PC-3 (cell line): ENCODE measurements around the gene OMP. TPM values are rescaled to one million over a fixed set of nuclear protein-coding genes. Genes with fewer than 3 reads are reported as not detected.

ENCODE experiments used
- ATAC-seq: fragments of 200-7000 bp; cut with Tn5 transposase; 2 replicates; pipeline ENCODE4 v1.9.1; 2020; ENCODE audit warnings: mild to moderate bottlenecking, moderate library complexity
- BruUV-seq: library from RNA; stranded (reverse); fragments of 400-500 nt; replicated peaks from 2 replicates; lab custom pipeline; 2021; lab: Mats Ljungman, UMichigan
- CTCF ChIA-PET: fragments of 300-600 bp; sonication (Branson Sonifier 250); formaldehyde crosslinking; loops from one replicate; lab custom pipeline; 2022; ENCODE audit warnings: antibody characterized with exemption; lab: Charles Lee
- POLR2A ChIA-PET: fragments of 300-600 bp; sonication (Branson Sonifier 250); formaldehyde crosslinking; loops from one replicate; lab custom pipeline; 2022; ENCODE audit warnings: antibody characterized with exemption; ENCODE audit not compliant: unreplicated experiment; lab: Charles Lee
- DNase-seq: peaks from one replicate; pipeline ENCODE4 v3.0.0-alpha.2; 2015
- H2AFZ ChIP-seq: fragments of 300-600 bp; sonication (generic); 2 replicates; pipeline ENCODE4 v1.6.0; 2016; ENCODE audit warnings: antibody characterized with exemption, low read length
- H3F3A ChIP-seq: fragments of 300-600 bp; sonication (generic); one replicate; pipeline ENCODE4 v1.6.0; 2017; ENCODE audit warnings: antibody characterized with exemption, low read length, control low read depth, mild to moderate bottlenecking; ENCODE audit not compliant: unreplicated experiment
- H3K27ac ChIP-seq: fragments of 300-600 bp; sonication (generic); 2 replicates; pipeline ENCODE4 v1.5.1; 2016; ENCODE audit warnings: mild to moderate bottlenecking, low read length
- H3K27me3 ChIP-seq: fragments of 300-600 bp; sonication (generic); 2 replicates; pipeline ENCODE4 v1.6.1; 2016; ENCODE audit warnings: low read length, mixed read lengths
- H3K36me3 ChIP-seq: fragments of 300-600 bp; sonication (generic); 2 replicates; pipeline ENCODE4 v1.6.1; 2016; ENCODE audit warnings: low read depth, mixed run types, low read length, mixed read lengths
- H3K4me1 ChIP-seq: fragments of 300-600 bp; sonication (generic); 2 replicates; pipeline ENCODE4 v1.5.1; 2016; ENCODE audit warnings: low read length; ENCODE audit not compliant: insufficient read depth
- H3K4me2 ChIP-seq: fragments of 300-600 bp; sonication (generic); 2 replicates; pipeline ENCODE4 v1.6.0; 2016; ENCODE audit warnings: low read length
- H3K4me3 ChIP-seq: fragments of 300-600 bp; sonication (generic); 2 replicates; pipeline ENCODE4 v1.5.1; 2016; ENCODE audit warnings: mild to moderate bottlenecking, low read length, mixed read lengths
- H3K79me2 ChIP-seq: fragments of 300-600 bp; sonication (generic); 2 replicates; pipeline ENCODE4 v1.6.1; 2017; ENCODE audit warnings: low read length, mixed read lengths
- H3K9ac ChIP-seq: fragments of 300-600 bp; sonication (generic); 2 replicates; pipeline ENCODE4 v1.6.0; 2016; ENCODE audit warnings: mild to moderate bottlenecking, low read length
- H3K9me2 ChIP-seq: fragments of 300-600 bp; sonication (generic); replicated peaks from 2 replicates; pipeline ENCODE4 v1.6.1; 2016; ENCODE audit warnings: mixed run types, low read length, mixed read lengths
- H3K9me3 ChIP-seq: fragments of 300-600 bp; sonication (generic); 2 replicates; pipeline ENCODE4 v1.6.1; 2016; ENCODE audit warnings: low read length, mixed read lengths
- H4K20me1 ChIP-seq: fragments of 300-600 bp; sonication (generic); 2 replicates; pipeline ENCODE4 v1.6.1; 2016; ENCODE audit warnings: low read length, mixed read lengths
- EZH2 ChIP-seq: fragments of 300-600 bp; sonication (generic); IDR thresholded peaks from one replicate; pipeline ENCODE4 v1.6.1; 2017; ENCODE audit warnings: antibody characterized with exemption, mild to moderate bottlenecking, low read length; ENCODE audit not compliant: unreplicated experiment
- EZH2phosphoT487 ChIP-seq: fragments of 300-600 bp; sonication (generic); IDR thresholded peaks from 2 replicates; pipeline ENCODE4 v1.6.1; 2018; ENCODE audit warnings: mild to moderate bottlenecking, antibody characterized with exemption, low read length, borderline replicate concordance
- intact Hi-C: fragments of 100-400 bp; cut with micrococcal nuclease; formaldehyde crosslinking; loops from 2 replicates; pipeline ENCODE4 v1.9.0; 2023
- total RNA-seq: library from RNA; depleted of rRNA; stranded (reverse); fragments of >200 nt; gene quantifications from 2 replicates; pipeline ENCODE4 v1.2.3, GENCODE V29; 2014
- TF ChIP-seq, protein P1 (sequence below): fragments of 300-600 bp; sonication (generic); conservative IDR thresholded peaks from 2 replicates; pipeline ENCODE4 v1.5.1; 2017; ENCODE audit warnings: antibody characterized with exemption, low read depth, mild to moderate bottlenecking, low read length

Gene OMP
- total RNA-seq, 1 experiment from 2014 or later = not detected

DNA sequence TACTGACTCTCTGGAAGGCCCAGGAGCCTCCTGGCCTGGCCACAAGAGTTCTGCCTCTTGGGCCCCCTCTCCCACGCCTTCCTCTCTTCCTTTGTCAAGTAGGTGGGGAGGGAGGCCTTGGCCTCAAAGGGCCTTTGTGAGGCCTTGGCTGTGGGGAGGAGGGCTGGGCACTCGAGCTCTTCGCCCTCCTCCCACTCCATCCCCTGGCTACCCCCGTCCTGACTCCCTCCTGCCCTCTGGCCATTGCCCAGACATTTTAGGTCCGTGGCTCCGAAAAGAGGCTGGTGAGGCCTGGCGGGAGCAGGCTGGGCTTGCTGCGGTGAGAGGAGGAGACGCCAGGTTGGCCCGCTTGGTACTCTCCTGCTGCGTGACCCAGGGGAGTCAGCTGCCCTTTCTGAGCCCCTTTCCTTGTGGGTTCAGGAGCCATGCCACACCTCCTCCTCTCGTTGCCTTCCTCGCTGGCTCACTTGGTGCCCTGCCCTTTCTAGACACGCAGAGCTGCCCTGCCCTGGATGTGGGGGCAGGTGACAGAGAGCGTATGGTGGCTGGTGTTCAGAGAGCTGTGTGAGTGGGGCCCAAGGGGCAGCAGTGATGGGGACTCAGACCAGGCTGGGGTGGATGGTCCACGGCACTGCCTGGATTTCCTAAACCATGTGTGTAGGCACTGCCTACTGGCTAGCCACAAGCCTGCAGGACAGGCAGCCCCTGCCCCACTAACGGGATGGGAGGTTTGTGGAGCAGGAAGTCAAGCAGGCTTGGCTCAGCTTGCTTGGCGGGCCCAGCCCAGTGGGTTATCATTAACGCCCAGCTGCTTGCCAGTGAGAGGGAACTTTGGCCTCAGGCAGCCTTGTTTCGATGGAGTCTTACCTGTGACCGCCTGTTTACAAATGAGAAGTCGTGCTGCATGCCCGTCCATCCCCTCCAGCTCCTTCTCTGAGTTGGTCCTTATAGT is 15.8 kb upstream of the OMP start:
- intact Hi-C loops = no loop called here
- POLR2A ChIA-PET = no interaction called here
- Histone ChIP-seq H3K4me2 (no peak overlapping the region), H3K9me2 (no peaks in the 10 kb centered on the region), H3K36me3 (no peaks in the 10 kb centered on the region), H3K4me1 (peaks cover 23% of the 10 kb centered on the region), H3K27me3 (no peaks in the 10 kb centered on the region), H3K9me3 (no peaks in the 10 kb centered on the region), H2AFZ (no peak overlapping the region), H4K20me1 (no peaks in the 10 kb centered on the region), H3K9ac (no peak overlapping the region), H3K27ac (no peak overlapping the region), H3F3A (no peaks in the 10 kb centered on the region), H3K79me2 (no peaks in the 10 kb centered on the region), H3K4me3 (no peak overlapping the region)
- CTCF ChIA-PET = no interaction called here
- TF ChIP-seq EZH2phosphoT487 = no peak
- TF ChIP-seq, protein P1, sequence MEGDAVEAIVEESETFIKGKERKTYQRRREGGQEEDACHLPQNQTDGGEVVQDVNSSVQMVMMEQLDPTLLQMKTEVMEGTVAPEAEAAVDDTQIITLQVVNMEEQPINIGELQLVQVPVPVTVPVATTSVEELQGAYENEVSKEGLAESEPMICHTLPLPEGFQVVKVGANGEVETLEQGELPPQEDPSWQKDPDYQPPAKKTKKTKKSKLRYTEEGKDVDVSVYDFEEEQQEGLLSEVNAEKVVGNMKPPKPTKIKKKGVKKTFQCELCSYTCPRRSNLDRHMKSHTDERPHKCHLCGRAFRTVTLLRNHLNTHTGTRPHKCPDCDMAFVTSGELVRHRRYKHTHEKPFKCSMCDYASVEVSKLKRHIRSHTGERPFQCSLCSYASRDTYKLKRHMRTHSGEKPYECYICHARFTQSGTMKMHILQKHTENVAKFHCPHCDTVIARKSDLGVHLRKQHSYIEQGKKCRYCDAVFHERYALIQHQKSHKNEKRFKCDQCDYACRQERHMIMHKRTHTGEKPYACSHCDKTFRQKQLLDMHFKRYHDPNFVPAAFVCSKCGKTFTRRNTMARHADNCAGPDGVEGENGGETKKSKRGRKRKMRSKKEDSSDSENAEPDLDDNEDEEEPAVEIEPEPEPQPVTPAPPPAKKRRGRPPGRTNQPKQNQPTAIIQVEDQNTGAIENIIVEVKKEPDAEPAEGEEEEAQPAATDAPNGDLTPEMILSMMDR = no peak
- TF ChIP-seq EZH2 = no peak
- BruUV-seq = no TSS peak
- ATAC-seq = no peak
- DNase-seq = no peak

DNA sequence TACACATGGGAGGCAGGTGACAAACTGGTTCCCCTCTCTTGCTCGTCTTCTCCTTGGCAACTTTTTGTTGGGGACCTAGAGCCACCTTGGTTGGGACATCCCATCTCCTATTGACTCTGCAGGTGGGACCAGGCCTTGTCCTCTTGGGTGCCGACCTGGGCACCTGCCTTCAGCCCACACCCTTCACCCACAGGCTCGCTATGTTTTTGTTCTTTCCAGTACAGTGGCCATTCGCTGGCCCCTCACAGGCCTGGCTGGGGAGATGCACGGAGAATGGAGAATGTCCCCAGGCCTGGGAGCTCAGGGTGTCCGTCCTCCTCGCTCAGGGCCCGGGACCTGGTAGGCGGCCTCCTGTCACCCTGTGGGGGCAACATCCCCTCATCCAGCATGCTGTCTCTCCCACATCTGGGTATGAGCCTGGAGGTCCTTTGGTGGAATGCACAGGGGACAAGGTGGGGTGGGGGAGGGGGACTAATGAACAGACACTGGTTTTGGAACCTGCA is 14.9 kb upstream of the OMP start:
- Histone ChIP-seq H3K9me2 (no peaks in the 10 kb centered on the region), H3K27me3 (no peaks in the 10 kb centered on the region), H3K36me3 (no peaks in the 10 kb centered on the region), H3K27ac (no peak overlapping the region), H4K20me1 (no peaks in the 10 kb centered on the region), H3K9ac (no peak overlapping the region), H3F3A (no peaks in the 10 kb centered on the region), H3K4me1 (peaks cover 23% of the 10 kb centered on the region), H2AFZ (no peak overlapping the region), H3K9me3 (no peaks in the 10 kb centered on the region), H3K79me2 (no peaks in the 10 kb centered on the region), H3K4me2 (no peak overlapping the region), H3K4me3 (no peak overlapping the region)
- BruUV-seq = no TSS peak
- TF ChIP-seq, protein P1 = no peak
- no peak for TF ChIP-seq EZH2
- TF ChIP-seq EZH2phosphoT487 = no peak
- ATAC-seq = no peak
- CTCF ChIA-PET = no interaction called here
- intact Hi-C loops = no loop called here
- no peak for DNase-seq
- POLR2A ChIA-PET = no interaction called here
